H1 (cell line): ENCODE data around the gene PCNX1. TPM values are rescaled to one million over a fixed set of nuclear protein-coding genes. Genes with fewer than 3 reads are reported as not detected.

Experiments used
- ASH2L ChIP-seq: fragments of 200-600, 300-600 bp; sonication (generic); IDR thresholded peaks from one replicate; pipeline ENCODE4 v1.7.1; 2017; ENCODE audit warnings: low read length
- BCL11A ChIP-seq, 2 experiments: IDR thresholded peaks; one replicate each; pipeline ENCODE4 v1.6.1; 2011; ENCODE audit warnings: low read depth in 2 of 2, low read length in 2 of 2, mild to moderate bottlenecking in 2 of 2
- CBX5 ChIP-seq: fragments of 300-800, 300-1000 bp; sonication (generic); IDR thresholded peaks from 2 replicates; pipeline ENCODE4 v1.7.1; 2016; ENCODE audit warnings: antibody characterized with exemption, low read length, low read depth
- GABPA ChIP-seq: IDR thresholded peaks from 2 replicates; pipeline ENCODE4 v1.6.1; 2011; ENCODE audit warnings: mild to moderate bottlenecking, low read length, moderate library complexity, borderline replicate concordance; ENCODE audit not compliant: insufficient read depth
- PHF8 ChIP-seq: fragments of 200-600 bp; sonication (generic); conservative IDR thresholded peaks from 2 replicates; pipeline ENCODE4 v1.7.1; 2012; ENCODE audit warnings: low read depth, mild to moderate bottlenecking, inconsistent platforms, low read length, moderate library complexity
- SAP30 ChIP-seq: fragments of 300-600 bp; sonication (generic); IDR thresholded peaks from 2 replicates; pipeline ENCODE4 v1.7.1; 2012; ENCODE audit warnings: low read length, moderate library complexity, mild to moderate bottlenecking, inconsistent platforms; ENCODE audit not compliant: insufficient read depth, insufficient replicate concordance
- SIRT6 ChIP-seq: IDR thresholded peaks from one replicate; pipeline ENCODE4 v1.7.1; 2012; ENCODE audit warnings: low read length, inconsistent platforms
- SP4 ChIP-seq: IDR thresholded peaks from 2 replicates; pipeline ENCODE4 v1.6.1; 2012; ENCODE audit warnings: low read length, inconsistent platforms
- polyA plus RNA-seq, 7 experiments: library from polyadenylated mRNA; depleted of rRNA in 3 of 7; stranded (reverse) in 5 of 7; unstranded in 2 of 7; fragments of >200 nt in 5 of 7; fragments of 200-250 nt in 2 of 7; gene quantifications; 1 replicate in 5 of 7; 2 replicates in 1 of 7; 4 replicates in 1 of 7; pipeline versions ENCODE4 v1.2.1 to v1.2.3, GENCODE V29; 2011 to 2013; ENCODE audit warnings: missing spikeins in 2 of 7, mixed read lengths in 2 of 7
- total RNA-seq: library from RNA; stranded (reverse); fragmentation: NEBNext Ultra II Directional; extraction: Animal tissue kit (Norgen Biotek cat#: 25700); gene quantifications from 2 replicates; pipeline ENCODE4 v1.2.1, GENCODE V29; 2021

The PCNX1 gene
- total and polyA plus RNA-seq, 2 of the 8 experiments (the other 6 are each of a cell fraction or from before 2014, with no cell fraction given), result 37.7 to 53.2 TPM

DNA sequence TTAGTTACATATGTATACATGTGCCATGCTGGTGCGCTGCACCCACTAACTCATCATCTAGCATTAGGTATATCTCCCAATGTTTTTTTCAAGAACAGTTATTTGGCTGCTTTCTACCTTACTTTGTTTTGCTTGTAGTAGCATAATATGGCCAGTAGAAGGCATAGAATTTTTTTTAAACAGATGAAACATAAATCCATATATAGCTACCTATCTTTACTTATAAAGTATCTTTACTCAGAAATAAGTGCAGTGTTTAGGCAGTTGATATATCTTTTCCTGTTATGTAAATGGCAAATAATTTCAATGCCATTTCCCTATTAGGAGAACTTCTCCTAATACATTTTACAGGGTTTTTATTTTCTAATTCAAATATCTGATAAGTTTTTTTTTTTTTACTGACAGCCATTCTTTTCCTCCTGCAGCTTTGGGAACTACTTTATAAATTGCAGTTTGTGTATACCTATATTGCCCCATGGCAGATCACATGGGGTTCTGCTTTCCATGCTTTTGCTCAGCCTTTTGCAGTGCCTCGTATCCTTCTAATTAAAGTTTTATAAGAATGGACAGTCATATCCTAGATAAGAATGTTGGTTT lies 143.1 kb downstream of the PCNX1 start (continued):
- TF ChIP-seq GABPA (no peak), CBX5 (no peak), SAP30 (no peak), BCL11A (IDR thresholded peaks at IDR 0.05; ENCODE audit: low read depth in 2 of 2, low read length in 2 of 2) (no peak), SIRT6 (no peak), SP4 (no peak), PHF8 (no peak), ASH2L (no peak)
